ENCODE measurements around the gene ZNF184. TPM values are rescaled to one million over a fixed set of nuclear protein-coding genes. Genes with fewer than 3 reads are reported as not detected.
A peak's percentile ranks its signal among the peaks of the same experiment; 100 is the strongest.

ZNF184 gene
- total and polyA plus RNA-seq, 9 of the 15 experiments (the other 6 are each of a cell fraction or from before 2014, with no cell fraction given) = 7.6 to 22.2 (median 12.8) TPM

DNA sequence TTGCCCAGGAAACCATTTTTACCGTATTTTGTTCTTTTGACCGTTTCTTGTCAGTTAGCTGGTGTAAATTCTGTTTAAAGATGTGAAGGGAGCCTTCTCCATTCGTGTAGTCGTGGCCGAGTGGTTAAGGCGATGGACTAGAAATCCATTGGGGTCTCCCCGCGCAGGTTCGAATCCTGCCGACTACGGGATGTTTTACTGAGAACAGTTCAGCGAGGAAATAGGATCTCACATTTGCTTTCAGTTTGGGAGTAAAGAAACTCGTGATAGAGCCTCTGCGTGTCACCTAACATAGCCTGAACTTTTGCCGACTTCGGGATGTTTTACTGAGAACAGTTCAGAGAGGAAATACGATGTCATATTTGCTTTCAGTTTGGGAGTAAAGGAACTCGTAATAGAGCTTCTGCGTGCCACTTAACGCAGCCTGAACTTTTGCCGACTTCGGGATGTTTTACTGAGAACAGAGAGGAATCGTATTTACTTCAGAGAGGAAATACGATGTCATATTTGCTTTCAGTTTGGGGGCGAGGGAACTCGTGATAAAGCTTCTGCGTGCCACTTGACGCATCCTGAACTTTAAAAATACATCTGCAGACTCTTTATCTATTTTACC is 5.9 kb upstream of the ZNF184 start (continued):
- TF ChIP-seq KHSRP (IDR thresholded peaks at IDR 0.05) = no peak
- no peak for TF ChIP-seq NR1H2 (CRISPR knock-in tag; IDR thresholded peaks at IDR 0.05)
- TF ChIP-seq, protein P1, sequence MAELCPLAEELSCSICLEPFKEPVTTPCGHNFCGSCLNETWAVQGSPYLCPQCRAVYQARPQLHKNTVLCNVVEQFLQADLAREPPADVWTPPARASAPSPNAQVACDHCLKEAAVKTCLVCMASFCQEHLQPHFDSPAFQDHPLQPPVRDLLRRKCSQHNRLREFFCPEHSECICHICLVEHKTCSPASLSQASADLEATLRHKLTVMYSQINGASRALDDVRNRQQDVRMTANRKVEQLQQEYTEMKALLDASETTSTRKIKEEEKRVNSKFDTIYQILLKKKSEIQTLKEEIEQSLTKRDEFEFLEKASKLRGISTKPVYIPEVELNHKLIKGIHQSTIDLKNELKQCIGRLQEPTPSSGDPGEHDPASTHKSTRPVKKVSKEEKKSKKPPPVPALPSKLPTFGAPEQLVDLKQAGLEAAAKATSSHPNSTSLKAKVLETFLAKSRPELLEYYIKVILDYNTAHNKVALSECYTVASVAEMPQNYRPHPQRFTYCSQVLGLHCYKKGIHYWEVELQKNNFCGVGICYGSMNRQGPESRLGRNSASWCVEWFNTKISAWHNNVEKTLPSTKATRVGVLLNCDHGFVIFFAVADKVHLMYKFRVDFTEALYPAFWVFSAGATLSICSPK (IDR thresholded peaks at IDR 0.05; ENCODE audit: borderline replicate concordance) = no peak
- no peak for TF ChIP-seq KAT2B (IDR thresholded peaks at IDR 0.05; ENCODE audit: low read depth, low read length)
- TF ChIP-seq MCM3 (IDR thresholded peaks at IDR 0.05) = no peak
- TF ChIP-seq MED1 (CRISPR knock-in tag; IDR thresholded peaks at IDR 0.05; ENCODE audit: borderline replicate concordance) = no peak
- no peak for TF ChIP-seq E2F8 (IDR thresholded peaks at IDR 0.05; ENCODE audit: low read depth, partially characterized antibody)
- TF ChIP-seq XRCC4 (IDR thresholded peaks at IDR 0.05; ENCODE audit: extremely low read depth, insufficient read depth, insufficient read length) = no peak
- TF ChIP-seq ID3 (CRISPR knock-in tag; IDR thresholded peaks at IDR 0.05) = no peak
- TF ChIP-seq ID3 (tag; IDR thresholded peaks at IDR 0.05) = no peak
- TF ChIP-seq, protein P2, sequence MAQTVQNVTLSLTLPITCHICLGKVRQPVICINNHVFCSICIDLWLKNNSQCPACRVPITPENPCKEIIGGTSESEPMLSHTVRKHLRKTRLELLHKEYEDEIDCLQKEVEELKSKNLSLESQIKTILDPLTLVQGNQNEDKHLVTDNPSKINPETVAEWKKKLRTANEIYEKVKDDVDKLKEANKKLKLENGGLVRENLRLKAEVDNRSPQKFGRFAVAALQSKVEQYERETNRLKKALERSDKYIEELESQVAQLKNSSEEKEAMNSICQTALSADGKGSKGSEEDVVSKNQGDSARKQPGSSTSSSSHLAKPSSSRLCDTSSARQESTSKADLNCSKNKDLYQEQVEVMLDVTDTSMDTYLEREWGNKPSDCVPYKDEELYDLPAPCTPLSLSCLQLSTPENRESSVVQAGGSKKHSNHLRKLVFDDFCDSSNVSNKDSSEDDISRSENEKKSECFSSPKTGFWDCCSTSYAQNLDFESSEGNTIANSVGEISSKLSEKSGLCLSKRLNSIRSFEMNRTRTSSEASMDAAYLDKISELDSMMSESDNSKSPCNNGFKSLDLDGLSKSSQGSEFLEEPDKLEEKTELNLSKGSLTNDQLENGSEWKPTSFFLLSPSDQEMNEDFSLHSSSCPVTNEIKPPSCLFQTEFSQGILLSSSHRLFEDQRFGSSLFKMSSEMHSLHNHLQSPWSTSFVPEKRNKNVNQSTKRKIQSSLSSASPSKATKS (CRISPR knock-in tag; IDR thresholded peaks at IDR 0.05) = no peak
- no peak for TF ChIP-seq PRDM10 (IDR thresholded peaks at IDR 0.05; ENCODE audit: partially characterized antibody)
- no peak for TF ChIP-seq WHSC1 (IDR thresholded peaks at IDR 0.05; ENCODE audit: low read length)
- peak in 1 of 2 experiments; percentile 20; a peak in 1 of 4 replicates for TF ChIP-seq NONO (IDR thresholded peaks at IDR 0.05; ENCODE audit: low read depth in 2 of 2, low read length in 1 of 2)
- TF ChIP-seq KLF1 (tag; IDR thresholded peaks at IDR 0.05) = no peak

All from K562 (cell line).